ENCODE measurements around the gene CAND1. TPM values are rescaled to one million over a fixed set of nuclear protein-coding genes. Genes with fewer than 3 reads are reported as not detected.

The CAND1 gene
- total and polyA plus RNA-seq, 2 donors (not counting 1 experiment from before 2014, with no cell fraction given): 14.8 to 108 TPM

GRCh38 chr12:67319936-67320335, 50.8 kb downstream of the CAND1 start:
- POLR2A ChIA-PET: no interaction called here
- H3K4me3 Mint-ChIP-seq: no peak overlapping the region
- WGBS (ENCODE audit: insufficient coverage): 100% methylated on average over 4 of the region's 4 CpGs

GRCh38 chr12:67320614-67321295, 51.6 kb downstream of the CAND1 start:
- Histone ChIP-seq H3K4me2 (replicated peaks; ENCODE audit: low read depth, low read length, poor library complexity, severe bottlenecking) (no peak overlapping the region), H3K4me1 (ENCODE audit: control insufficient read depth in 2 of 2, insufficient read depth in 2 of 2, low read length in 2 of 2) (peaks cover 7 to 9% of the 10 kb centered on the region in 2 donors), H3K27me3 (replicated peaks in 1 of 4; ENCODE audit: control extremely low read depth in 1 of 4, control insufficient read depth in 3 of 4, insufficient read depth in 4 of 4, low read length in 3 of 4) (no peaks in the 10 kb centered on the region), H3K27ac (ENCODE audit: low read length in 2 of 2) (peak overlapping the region; percentile 14 to 47), H3K9me3 (ENCODE audit: control extremely low read depth in 1 of 3, control insufficient read depth in 2 of 3, insufficient read depth in 1 of 3, low read length in 2 of 3) (peaks cover 0 to 14% (median 0%) of the 10 kb centered on the region in 3 donors), H4K20me1 (ENCODE audit: control insufficient read depth, insufficient read depth, low read length, poor library complexity, severe bottlenecking) (no peaks in the 10 kb centered on the region), H3K36me3 (replicated peaks in 1 of 2; ENCODE audit: control extremely low read depth in 1 of 2, control insufficient read depth in 1 of 2, extremely low read depth in 1 of 2, insufficient read depth in 2 of 2, low read length in 1 of 2) (no peaks in the 10 kb centered on the region), H3K9ac (ENCODE audit: low read length) (no peak overlapping the region), H3K4me3 (ENCODE audit: control extremely low read depth in 1 of 5, extremely low read depth in 1 of 5, insufficient read depth in 1 of 5, low read depth in 2 of 5, low read length in 4 of 5) (no peak overlapping the region), H2AFZ (ENCODE audit: insufficient read depth, low read depth, low read length, poor library complexity, severe bottlenecking) (no peak overlapping the region), H3K79me2 (ENCODE audit: control insufficient read depth, insufficient read depth, low read length) (no peaks in the 10 kb centered on the region)
- POLR2A ChIA-PET: no interaction called here
- 100% methylated on average over 1 of the region's 3 CpGs for WGBS (ENCODE audit: insufficient coverage)
- ATAC-seq (ENCODE audit: low read depth) (peak; percentile 39), DNase-seq (peak; percentile 52)
- H3K4me1 Mint-ChIP-seq: peaks cover 16% of the 10 kb centered on the region
- H3K4me3 Mint-ChIP-seq: no peak overlapping the region
- peak overlapping the region; percentile 76 for H3K27ac Mint-ChIP-seq
- no peaks in the 10 kb centered on the region for H3K9me3 Mint-ChIP-seq (ENCODE audit: insufficient read depth)
- CTCF ChIA-PET: no interaction called here
- H3K27me3 Mint-ChIP-seq: no peaks in the 10 kb centered on the region
- intact Hi-C loops (cut with micrococcal nuclease): no loop called here
- TF ChIP-seq, protein P1, sequence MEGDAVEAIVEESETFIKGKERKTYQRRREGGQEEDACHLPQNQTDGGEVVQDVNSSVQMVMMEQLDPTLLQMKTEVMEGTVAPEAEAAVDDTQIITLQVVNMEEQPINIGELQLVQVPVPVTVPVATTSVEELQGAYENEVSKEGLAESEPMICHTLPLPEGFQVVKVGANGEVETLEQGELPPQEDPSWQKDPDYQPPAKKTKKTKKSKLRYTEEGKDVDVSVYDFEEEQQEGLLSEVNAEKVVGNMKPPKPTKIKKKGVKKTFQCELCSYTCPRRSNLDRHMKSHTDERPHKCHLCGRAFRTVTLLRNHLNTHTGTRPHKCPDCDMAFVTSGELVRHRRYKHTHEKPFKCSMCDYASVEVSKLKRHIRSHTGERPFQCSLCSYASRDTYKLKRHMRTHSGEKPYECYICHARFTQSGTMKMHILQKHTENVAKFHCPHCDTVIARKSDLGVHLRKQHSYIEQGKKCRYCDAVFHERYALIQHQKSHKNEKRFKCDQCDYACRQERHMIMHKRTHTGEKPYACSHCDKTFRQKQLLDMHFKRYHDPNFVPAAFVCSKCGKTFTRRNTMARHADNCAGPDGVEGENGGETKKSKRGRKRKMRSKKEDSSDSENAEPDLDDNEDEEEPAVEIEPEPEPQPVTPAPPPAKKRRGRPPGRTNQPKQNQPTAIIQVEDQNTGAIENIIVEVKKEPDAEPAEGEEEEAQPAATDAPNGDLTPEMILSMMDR (IDR thresholded peaks at IDR 0.05): no peak
- TF ChIP-seq EZH2 (IDR thresholded peaks at IDR 0.05; ENCODE audit: borderline replicate concordance, insufficient read depth, low read depth, low read length, poor library complexity, severe bottlenecking): no peak

More at GRCh38 chr12:67319936-67320335, 50.8 kb downstream of the CAND1 start:
- Histone ChIP-seq H3K4me3 (ENCODE audit: control extremely low read depth in 1 of 5, extremely low read depth in 1 of 5, insufficient read depth in 1 of 5, low read depth in 2 of 5, low read length in 4 of 5) (no peak overlapping the region), H3K9me3 (ENCODE audit: control extremely low read depth in 1 of 3, control insufficient read depth in 2 of 3, insufficient read depth in 1 of 3, low read length in 2 of 3) (peaks cover 0 to 14% (median 0%) of the 10 kb centered on the region in 3 donors), H3K27me3 (replicated peaks in 1 of 4; ENCODE audit: control extremely low read depth in 1 of 4, control insufficient read depth in 3 of 4, insufficient read depth in 4 of 4, low read length in 3 of 4) (no peaks in the 10 kb centered on the region), H3K79me2 (ENCODE audit: control insufficient read depth, insufficient read depth, low read length) (no peaks in the 10 kb centered on the region), H3K4me1 (ENCODE audit: control insufficient read depth in 2 of 2, insufficient read depth in 2 of 2, low read length in 2 of 2) (peaks cover 7 to 9% of the 10 kb centered on the region in 2 donors), H4K20me1 (ENCODE audit: control insufficient read depth, insufficient read depth, low read length, poor library complexity, severe bottlenecking) (no peaks in the 10 kb centered on the region), H3K9ac (ENCODE audit: low read length) (no peak overlapping the region), H3K36me3 (replicated peaks in 1 of 2; ENCODE audit: control extremely low read depth in 1 of 2, control insufficient read depth in 1 of 2, extremely low read depth in 1 of 2, insufficient read depth in 2 of 2, low read length in 1 of 2) (no peaks in the 10 kb centered on the region), H3K4me2 (replicated peaks; ENCODE audit: low read depth, low read length, poor library complexity, severe bottlenecking) (no peak overlapping the region), H2AFZ (ENCODE audit: insufficient read depth, low read depth, low read length, poor library complexity, severe bottlenecking) (no peak overlapping the region), H3K27ac (ENCODE audit: low read length in 2 of 2) (no peak overlapping the region)
- Mint-ChIP-seq H3K4me1 (peaks cover 16% of the 10 kb centered on the region), H3K9me3 (ENCODE audit: insufficient read depth) (no peaks in the 10 kb centered on the region), H3K27me3 (no peaks in the 10 kb centered on the region), H3K27ac (peak overlapping the region; percentile 16)
- CTCF ChIA-PET: no interaction called here
- no peak for DNase-seq
- no peak for TF ChIP-seq EZH2 (IDR thresholded peaks at IDR 0.05; ENCODE audit: borderline replicate concordance, insufficient read depth, low read depth, low read length, poor library complexity, severe bottlenecking)
- TF ChIP-seq, protein P1 (IDR thresholded peaks at IDR 0.05): no peak
- intact Hi-C loops (cut with micrococcal nuclease): no loop called here
- ATAC-seq (ENCODE audit: low read depth): no peak
